ENCODE data around the gene ATG16L1.

DNA sequence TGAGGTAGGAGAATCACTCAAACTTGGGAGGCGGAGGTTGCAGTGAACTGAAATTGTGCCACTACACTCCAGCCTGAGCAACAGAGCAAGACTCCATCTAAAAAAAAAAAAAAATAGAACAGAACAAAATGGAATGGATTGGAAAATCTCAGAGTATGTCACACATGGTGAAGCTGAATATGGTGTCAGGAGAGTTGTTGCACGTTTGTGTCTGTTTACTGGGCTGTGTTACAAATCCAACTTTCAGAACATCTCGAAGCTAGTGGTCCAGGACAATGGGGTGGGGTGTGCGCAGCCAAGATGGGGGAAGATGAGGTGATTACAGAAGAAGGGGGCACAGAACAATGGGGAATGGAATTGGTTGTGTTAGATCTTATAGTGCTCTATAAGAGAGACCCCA lies 73.8 kb downstream of the ATG16L1 start:
- no peak for TF ChIP-seq POLR2A (IDR thresholded peaks at IDR 0.05)
- TF ChIP-seq, protein P1, sequence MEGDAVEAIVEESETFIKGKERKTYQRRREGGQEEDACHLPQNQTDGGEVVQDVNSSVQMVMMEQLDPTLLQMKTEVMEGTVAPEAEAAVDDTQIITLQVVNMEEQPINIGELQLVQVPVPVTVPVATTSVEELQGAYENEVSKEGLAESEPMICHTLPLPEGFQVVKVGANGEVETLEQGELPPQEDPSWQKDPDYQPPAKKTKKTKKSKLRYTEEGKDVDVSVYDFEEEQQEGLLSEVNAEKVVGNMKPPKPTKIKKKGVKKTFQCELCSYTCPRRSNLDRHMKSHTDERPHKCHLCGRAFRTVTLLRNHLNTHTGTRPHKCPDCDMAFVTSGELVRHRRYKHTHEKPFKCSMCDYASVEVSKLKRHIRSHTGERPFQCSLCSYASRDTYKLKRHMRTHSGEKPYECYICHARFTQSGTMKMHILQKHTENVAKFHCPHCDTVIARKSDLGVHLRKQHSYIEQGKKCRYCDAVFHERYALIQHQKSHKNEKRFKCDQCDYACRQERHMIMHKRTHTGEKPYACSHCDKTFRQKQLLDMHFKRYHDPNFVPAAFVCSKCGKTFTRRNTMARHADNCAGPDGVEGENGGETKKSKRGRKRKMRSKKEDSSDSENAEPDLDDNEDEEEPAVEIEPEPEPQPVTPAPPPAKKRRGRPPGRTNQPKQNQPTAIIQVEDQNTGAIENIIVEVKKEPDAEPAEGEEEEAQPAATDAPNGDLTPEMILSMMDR (IDR thresholded peaks at IDR 0.05), result no peak
- TF ChIP-seq POLR2AphosphoS5 (IDR thresholded peaks at IDR 0.05), result no peak
